Measurements from ENCODE around the gene L3MBTL1. TPM values are rescaled to one million over a fixed set of nuclear protein-coding genes. Genes with fewer than 3 reads are reported as not detected.
A peak's percentile ranks its signal among the peaks of the same experiment; 100 is the strongest.

The L3MBTL1 gene
- total RNA-seq, 3 donors from 2014 or later (not counting 1 experiment from before 2014, with no cell fraction given), result 15.4 to 17.1 (median 17.0) TPM

DNA sequence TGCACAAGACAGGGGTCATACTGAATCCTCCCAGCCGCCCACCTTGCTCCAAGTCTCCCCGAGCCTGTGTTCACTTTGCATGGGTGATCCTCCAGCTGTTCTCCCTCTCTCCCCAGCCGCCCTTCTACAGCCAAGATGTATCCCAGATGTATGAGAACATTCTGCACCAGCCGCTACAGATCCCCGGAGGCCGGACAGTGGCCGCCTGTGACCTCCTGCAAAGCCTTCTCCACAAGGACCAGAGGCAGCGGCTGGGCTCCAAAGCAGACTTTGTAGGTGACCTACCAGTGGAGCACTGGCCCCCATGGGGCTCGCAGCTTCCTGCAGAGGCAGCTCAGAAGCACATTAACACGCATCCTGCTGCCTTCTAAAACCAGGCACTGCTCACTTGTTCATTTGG, 68.6 kb downstream of the L3MBTL1 start:
- Mint-ChIP-seq H3K4me1 (peaks cover 11 to 13% of the 10 kb centered on the region in 2 donors), H3K4me3 (no peak overlapping the region), H3K27ac (no peak overlapping the region), H3K9me3 (no peaks in the 10 kb centered on the region), H3K27me3 (ENCODE audit: low read depth in 2 of 2) (no peaks in the 10 kb centered on the region), H3K36me3 (no peaks in the 10 kb centered on the region)
- TF ChIP-seq, protein P1, sequence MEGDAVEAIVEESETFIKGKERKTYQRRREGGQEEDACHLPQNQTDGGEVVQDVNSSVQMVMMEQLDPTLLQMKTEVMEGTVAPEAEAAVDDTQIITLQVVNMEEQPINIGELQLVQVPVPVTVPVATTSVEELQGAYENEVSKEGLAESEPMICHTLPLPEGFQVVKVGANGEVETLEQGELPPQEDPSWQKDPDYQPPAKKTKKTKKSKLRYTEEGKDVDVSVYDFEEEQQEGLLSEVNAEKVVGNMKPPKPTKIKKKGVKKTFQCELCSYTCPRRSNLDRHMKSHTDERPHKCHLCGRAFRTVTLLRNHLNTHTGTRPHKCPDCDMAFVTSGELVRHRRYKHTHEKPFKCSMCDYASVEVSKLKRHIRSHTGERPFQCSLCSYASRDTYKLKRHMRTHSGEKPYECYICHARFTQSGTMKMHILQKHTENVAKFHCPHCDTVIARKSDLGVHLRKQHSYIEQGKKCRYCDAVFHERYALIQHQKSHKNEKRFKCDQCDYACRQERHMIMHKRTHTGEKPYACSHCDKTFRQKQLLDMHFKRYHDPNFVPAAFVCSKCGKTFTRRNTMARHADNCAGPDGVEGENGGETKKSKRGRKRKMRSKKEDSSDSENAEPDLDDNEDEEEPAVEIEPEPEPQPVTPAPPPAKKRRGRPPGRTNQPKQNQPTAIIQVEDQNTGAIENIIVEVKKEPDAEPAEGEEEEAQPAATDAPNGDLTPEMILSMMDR (IDR thresholded peaks at IDR 0.05), result no peak
- no peak overlapping the region for H3K4me3 ChIP-seq (ENCODE audit: low read length)
- H3K36me3 ChIP-seq (ENCODE audit: control insufficient read depth, insufficient read depth, low read length), result no peaks in the 10 kb centered on the region
- no peaks in the 10 kb centered on the region for H3K27me3 ChIP-seq (ENCODE audit: control insufficient read depth, insufficient read depth, low read length)
- peaks cover 13% of the 10 kb centered on the region for H3K4me1 ChIP-seq (ENCODE audit: control insufficient read depth, insufficient read depth, low read length)
- no peak overlapping the region for H3K27ac ChIP-seq (ENCODE audit: low read length)
- ATAC-seq (no peak), DNase-seq (no peak)
- WGBS (ENCODE audit: insufficient coverage), result 83% methylated on average over 10 of the region's 10 CpGs
- no peaks in the 10 kb centered on the region for H3K9me3 ChIP-seq (ENCODE audit: control insufficient read depth, insufficient read depth, low read length)
- intact Hi-C loops (cut with micrococcal nuclease), result no loop called here

DNA sequence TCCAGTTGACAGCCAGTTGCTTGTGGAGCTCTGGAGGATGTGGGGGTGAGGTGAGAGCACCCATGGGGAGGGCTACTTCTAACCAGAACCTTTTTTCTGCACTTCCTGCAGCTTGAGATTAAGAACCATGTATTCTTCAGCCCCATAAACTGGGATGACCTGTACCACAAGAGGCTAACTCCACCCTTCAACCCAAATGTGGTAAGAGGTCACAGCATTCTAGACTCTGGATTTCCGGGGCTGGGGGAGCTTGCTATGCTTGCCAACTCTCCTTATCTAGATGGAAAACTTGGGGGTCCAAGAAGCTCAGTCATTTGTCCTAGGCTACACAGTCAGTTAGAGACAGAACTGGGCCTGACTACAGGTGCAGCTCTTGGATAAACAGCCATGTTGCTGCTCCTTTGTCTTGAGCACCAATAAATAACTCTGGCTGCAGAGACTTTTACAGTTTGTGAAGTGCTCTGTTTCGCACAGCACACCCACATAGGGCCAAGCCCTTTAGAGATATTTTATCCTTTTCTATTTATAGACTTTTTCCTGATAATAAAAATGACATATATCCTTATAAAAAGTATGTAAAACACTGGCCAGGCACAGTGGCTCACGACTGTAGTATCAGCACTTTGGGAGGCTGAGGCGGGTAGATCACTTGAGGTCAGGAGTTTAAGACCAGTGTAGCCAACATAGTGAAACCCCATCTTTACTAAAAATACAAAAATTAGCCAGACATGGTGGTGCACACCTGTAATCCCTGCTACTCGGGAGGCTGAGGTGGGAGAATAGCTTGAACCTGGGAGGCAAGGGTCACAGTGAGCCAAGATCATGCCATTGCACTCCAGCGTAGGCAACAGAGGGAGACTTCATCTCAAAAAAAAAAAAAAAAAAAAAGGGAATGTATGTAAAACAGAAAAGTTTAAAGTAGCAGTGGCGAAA, 72.6 kb downstream of the L3MBTL1 start:
- H3K4me1 ChIP-seq (ENCODE audit: control insufficient read depth, insufficient read depth, low read length), result peaks cover 13% of the 10 kb centered on the region
- no peaks in the 10 kb centered on the region for H3K36me3 ChIP-seq (ENCODE audit: control insufficient read depth, insufficient read depth, low read length)
- peaks cover 11 to 13% of the 10 kb centered on the region in 2 donors for H3K4me1 Mint-ChIP-seq
- no peaks in the 10 kb centered on the region for H3K27me3 Mint-ChIP-seq (ENCODE audit: low read depth in 2 of 2)
- peak overlapping the region; percentile 15 for H3K27ac ChIP-seq (ENCODE audit: low read length)
- no peaks in the 10 kb centered on the region for H3K9me3 Mint-ChIP-seq
- intact Hi-C loops (cut with micrococcal nuclease), result no loop called here
- 73% methylated on average over 5 of the region's 7 CpGs for WGBS (ENCODE audit: insufficient coverage)
- no peak overlapping the region for H3K4me3 Mint-ChIP-seq
- H3K36me3 Mint-ChIP-seq, result no peaks in the 10 kb centered on the region
- DNase-seq (no peak), ATAC-seq (peak in 2 of 3 donors; percentile 54)
- H3K27me3 ChIP-seq (ENCODE audit: control insufficient read depth, insufficient read depth, low read length), result no peaks in the 10 kb centered on the region
- TF ChIP-seq, protein P1 (IDR thresholded peaks at IDR 0.05), result no peak
- no peak overlapping the region for H3K4me3 ChIP-seq (ENCODE audit: low read length)
- no peaks in the 10 kb centered on the region for H3K9me3 ChIP-seq (ENCODE audit: control insufficient read depth, insufficient read depth, low read length)
- peak overlapping the region in 1 of 2 donors; percentile 67 for H3K27ac Mint-ChIP-seq

DNA sequence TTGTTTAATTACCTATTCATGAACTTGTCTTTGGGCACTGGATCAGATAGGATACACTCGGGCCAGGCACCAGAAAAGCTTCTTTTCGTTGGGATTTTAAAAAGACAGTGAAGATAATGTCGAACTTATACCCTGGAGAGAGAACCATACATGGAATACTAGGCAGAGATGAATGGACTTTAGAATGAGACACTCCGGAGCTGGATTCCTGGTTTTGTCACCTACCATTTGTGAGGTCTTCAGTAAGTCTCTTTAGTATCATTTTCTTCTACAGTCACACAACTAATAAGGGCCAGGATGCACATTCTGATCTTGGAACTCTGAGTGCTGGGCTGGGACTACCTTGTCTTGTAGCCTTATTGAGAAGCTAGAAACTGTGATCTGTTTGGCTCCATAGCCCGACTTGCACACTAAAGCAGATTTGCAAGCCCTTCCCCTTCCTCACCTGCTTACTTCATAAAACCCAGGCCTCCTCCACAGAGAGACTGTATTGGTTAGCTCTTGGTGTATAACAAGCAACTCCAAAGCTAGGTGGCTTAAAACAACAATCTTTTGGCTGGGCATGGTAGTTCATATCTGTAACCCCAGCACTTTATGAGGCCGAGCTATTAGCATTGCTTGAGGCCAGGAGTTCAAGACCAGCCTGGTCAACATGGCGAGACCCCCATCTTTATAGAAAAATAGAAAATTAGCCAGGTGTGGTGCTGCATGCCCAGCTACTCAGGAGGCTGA, 75.8 kb downstream of the L3MBTL1 start:
- Mint-ChIP-seq H3K4me1 (peaks cover 11 to 13% of the 10 kb centered on the region in 2 donors), H3K27ac (no peak overlapping the region)
- H3K27ac ChIP-seq (ENCODE audit: low read length), result no peak overlapping the region

More for the DNA sequence above, 75.8 kb downstream of the L3MBTL1 start:
- DNase-seq (no peak), ATAC-seq (no peak)
- Histone ChIP-seq H3K36me3 (ENCODE audit: control insufficient read depth, insufficient read depth, low read length) (no peaks in the 10 kb centered on the region), H3K9me3 (ENCODE audit: control insufficient read depth, insufficient read depth, low read length) (no peaks in the 10 kb centered on the region), H3K4me1 (ENCODE audit: control insufficient read depth, insufficient read depth, low read length) (peaks cover 13% of the 10 kb centered on the region), H3K4me3 (ENCODE audit: low read length) (no peak overlapping the region), H3K27me3 (ENCODE audit: control insufficient read depth, insufficient read depth, low read length) (no peaks in the 10 kb centered on the region)
- TF ChIP-seq, protein P1 (IDR thresholded peaks at IDR 0.05), result no peak
- Mint-ChIP-seq H3K9me3 (no peaks in the 10 kb centered on the region), H3K4me3 (no peak overlapping the region), H3K27me3 (ENCODE audit: low read depth in 2 of 2) (peaks cover 0 to 7% of the 10 kb centered on the region in 2 donors), H3K36me3 (no peaks in the 10 kb centered on the region)
- WGBS (ENCODE audit: insufficient coverage), result 81% methylated on average over 7 of the region's 7 CpGs
- intact Hi-C loops (cut with micrococcal nuclease), result no loop called here
